H1 (cell line): ENCODE results near the gene SASS6. TPM values are rescaled to one million over a fixed set of nuclear protein-coding genes. Genes with fewer than 3 reads are reported as not detected.

Source experiments
- CTCF ChIA-PET: fragments of 300-600 bp; sonication (Branson Sonifier 250); formaldehyde crosslinking; loops from one replicate; lab custom pipeline; 2021; ENCODE audit not compliant: partially characterized antibody; lab: Charles Lee
- POLR2A ChIA-PET: fragments of 300-600 bp; sonication (Branson Sonifier 250); formaldehyde crosslinking; loops from one replicate; lab custom pipeline; 2021; ENCODE audit warnings: inconsistent platforms; ENCODE audit not compliant: partially characterized antibody; lab: Charles Lee
- DNase-seq, 2 experiments: peaks; one replicate each; pipeline versions ENCODE4 v3.0.0 to v3.0.0-alpha.2; 2010 to 2022; ENCODE audit warnings: low spot score in 2 of 2, low read depth in 1 of 2, mixed read lengths in 1 of 2
- FAIRE-seq: peaks from 2 replicates; lab custom pipeline; 2011; peaks lifted over from hg19 to GRCh38; lab: Jason Lieb, UNC
- H2AFZ ChIP-seq: 2 replicates; pipeline ENCODE4 v1.8.1; 2012; ENCODE audit warnings: low read length, inconsistent platforms
- H2AK5ac ChIP-seq: 2 replicates; pipeline ENCODE4 v1.6.1; 2013; ENCODE audit warnings: low read depth, low read length
- H2BK120ac ChIP-seq: replicated peaks from 2 replicates; pipeline ENCODE3; 2013; ENCODE audit warnings: low read depth, low read length, inconsistent platforms
- H2BK12ac ChIP-seq: 2 replicates; pipeline ENCODE4 v1.6.1; 2013; ENCODE audit warnings: low read depth, low read length
- H2BK15ac ChIP-seq: 2 replicates; pipeline ENCODE4 v1.6.1; 2013; ENCODE audit warnings: low read length
- H2BK20ac ChIP-seq: 2 replicates; pipeline ENCODE4 v1.6.1; 2013; ENCODE audit warnings: low read length
- H2BK5ac ChIP-seq: 2 replicates; pipeline ENCODE4 v1.6.1; 2013; ENCODE audit warnings: low read depth, low read length
- H3K14ac ChIP-seq: 2 replicates; pipeline ENCODE4 v1.6.1; 2013; ENCODE audit warnings: inconsistent platforms; ENCODE audit not compliant: insufficient read length
- H3K18ac ChIP-seq: 2 replicates; pipeline ENCODE4 v1.6.1; 2013; ENCODE audit warnings: low read length; ENCODE audit errors: extremely low read depth
- H3K23ac ChIP-seq: 2 replicates; pipeline ENCODE4 v1.6.1; 2013; ENCODE audit warnings: inconsistent platforms; ENCODE audit not compliant: insufficient read length
- H3K23me2 ChIP-seq: 2 replicates; pipeline ENCODE4 v1.6.1; 2013; ENCODE audit warnings: low read depth, low read length
- H3K27ac ChIP-seq: 2 replicates; pipeline ENCODE4 v1.6.1; 2011; ENCODE audit warnings: low read depth, low read length, inconsistent platforms
- H3K27me3 ChIP-seq, 4 experiments: replicated peaks in 1 of 4; 1 replicate in 1 of 4; 2 replicates in 3 of 4; pipeline versions ENCODE4 v1.6.1 to v1.8.1; 2011 to 2013; ENCODE audit warnings: low read length in 3 of 4, mild to moderate bottlenecking in 3 of 4, inconsistent platforms in 2 of 4, mixed read lengths in 2 of 4, moderate library complexity in 1 of 4; ENCODE audit not compliant: control insufficient read depth in 3 of 4, insufficient read depth in 3 of 4; ENCODE audit errors: extremely low read depth in 1 of 4
- H3K36me3 ChIP-seq, 4 experiments: 2 replicates each; pipeline versions ENCODE4 v1.6.1 to v1.8.1; 2011 to 2013; ENCODE audit warnings: mild to moderate bottlenecking in 4 of 4, low read length in 3 of 4, moderate library complexity in 2 of 4, control low read depth in 1 of 4, inconsistent platforms in 1 of 4; ENCODE audit not compliant: insufficient read depth in 4 of 4, control insufficient read depth in 2 of 4
- H3K4ac ChIP-seq: replicated peaks from 2 replicates; pipeline ENCODE3; 2013; ENCODE audit warnings: low read length, low read depth, mixed read lengths, inconsistent platforms; ENCODE audit not compliant: insufficient read length
- H3K4me1 ChIP-seq, 4 experiments: replicated peaks in 1 of 4; 1 replicate in 1 of 4; 2 replicates in 3 of 4; pipeline versions ENCODE4 v1.6.1 to v1.8.1; 2011 to 2013; ENCODE audit warnings: low read length in 3 of 4, inconsistent platforms in 2 of 4, mixed read lengths in 1 of 4; ENCODE audit not compliant: insufficient read depth in 4 of 4, control insufficient read depth in 3 of 4
- H3K4me2 ChIP-seq, 2 experiments: 2 replicates each; pipeline versions ENCODE4 v1.6.1 to v1.8.1; 2011 to 2013; ENCODE audit warnings: low read depth in 2 of 2, low read length in 2 of 2, control low read depth in 1 of 2, inconsistent platforms in 1 of 2, mild to moderate bottlenecking in 1 of 2; ENCODE audit not compliant: insufficient read depth in 1 of 2
- H3K4me3 ChIP-seq, 4 experiments: fragments of 200-600, 300-600 bp in 1 of 4; sonication (generic), shearing (Covaris generic), sonication (Bioruptor Twin) in 1 of 4; 2 replicates each; pipeline versions ENCODE4 v1.5.1 to v1.8.1; 2011 to 2016; ENCODE audit warnings: low read length in 4 of 4, low read depth in 3 of 4, control low read depth in 2 of 4, inconsistent platforms in 2 of 4, mild to moderate bottlenecking in 2 of 4, mixed read lengths in 1 of 4, moderate library complexity in 1 of 4; ENCODE audit not compliant: insufficient read depth in 2 of 4; ENCODE audit errors: extremely low read depth in 1 of 4
- H3K56ac ChIP-seq: replicated peaks from 2 replicates; pipeline ENCODE3; 2013; ENCODE audit warnings: low read depth, mild to moderate bottlenecking, mixed read lengths, low read length, inconsistent platforms; ENCODE audit not compliant: insufficient read length
- H3K79me1 ChIP-seq: 2 replicates; pipeline ENCODE4 v1.6.1; 2013; ENCODE audit warnings: low read depth, low read length, control low read depth
- H3K79me2 ChIP-seq, 2 experiments: 2 replicates each; pipeline versions ENCODE4 v1.6.1 to v1.8.1; 2012 to 2013; ENCODE audit warnings: low read length in 2 of 2, mild to moderate bottlenecking in 2 of 2, inconsistent platforms in 1 of 2; ENCODE audit not compliant: insufficient read depth in 2 of 2, control insufficient read depth in 1 of 2
- H3K9ac ChIP-seq, 4 experiments: replicated peaks in 1 of 4; 1 replicate in 1 of 4; 2 replicates in 3 of 4; pipeline versions ENCODE4 v1.6.1 to v1.8.1; 2011 to 2013; ENCODE audit warnings: low read depth in 3 of 4, low read length in 3 of 4, control low read depth in 2 of 4, mild to moderate bottlenecking in 2 of 4, moderate library complexity in 2 of 4, inconsistent platforms in 1 of 4; ENCODE audit errors: extremely low read depth in 1 of 4
- H3K9me3 ChIP-seq, 2 experiments: 2 replicates each; pipeline versions ENCODE4 v1.6.1 to v1.8.1; 2012 to 2013; ENCODE audit warnings: mild to moderate bottlenecking in 2 of 2, moderate library complexity in 2 of 2, control low read depth in 1 of 2, inconsistent platforms in 1 of 2, low read depth in 1 of 2, low read length in 1 of 2, mixed read lengths in 1 of 2; ENCODE audit not compliant: insufficient read depth in 2 of 2
- H4K20me1 ChIP-seq, 2 experiments: replicated peaks in 1 of 2; 2 replicates each; pipeline versions ENCODE3 to v1.8.1; 2011 to 2013; ENCODE audit warnings: inconsistent platforms in 2 of 2, low read length in 2 of 2, mild to moderate bottlenecking in 1 of 2; ENCODE audit not compliant: insufficient read depth in 2 of 2, control insufficient read depth in 1 of 2
- H4K5ac ChIP-seq: 2 replicates; pipeline ENCODE4 v1.6.1; 2013; ENCODE audit warnings: low read length, low read depth, mixed read lengths, inconsistent platforms; ENCODE audit not compliant: insufficient read length
- H4K8ac ChIP-seq: 2 replicates; pipeline ENCODE4 v1.8.0; 2013; ENCODE audit warnings: mild to moderate bottlenecking, moderate library complexity, low read length, inconsistent platforms; ENCODE audit not compliant: insufficient read depth; ENCODE audit errors: extremely low read depth
- H4K91ac ChIP-seq: replicated peaks from 2 replicates; pipeline ENCODE3; 2013; ENCODE audit warnings: low read length, mixed read lengths, inconsistent platforms; ENCODE audit not compliant: insufficient read length
- EGR1 ChIP-seq: IDR thresholded peaks from 2 replicates; pipeline ENCODE4 v1.6.1; 2011; ENCODE audit warnings: low read depth, low read length, borderline replicate concordance
- MAFK ChIP-seq: IDR thresholded peaks from 2 replicates; pipeline ENCODE4 v1.6.1; 2012; ENCODE audit warnings: low read depth, mild to moderate bottlenecking, improper control_type of control experiment, low read length
- SIN3A ChIP-seq, 2 experiments: IDR thresholded peaks in 1 of 2; conservative IDR thresholded peaks in 1 of 2; 2 replicates each; pipeline ENCODE4 v1.6.1; 2011 to 2012; ENCODE audit warnings: low read length in 2 of 2, improper control_type of control experiment in 1 of 2, low read depth in 1 of 2, mild to moderate bottlenecking in 1 of 2
- YY1 ChIP-seq: IDR thresholded peaks from 2 replicates; pipeline ENCODE4 v1.6.1; 2011; ENCODE audit warnings: low read depth, mild to moderate bottlenecking, low read length
- WGBS, 2 experiments: shearing (Covaris generic) in 1 of 2; methylation state at CpG; one replicate each; pipeline versions ENCODE4 v1.1.6 to v1.1.7; 2013 to 2015; ENCODE audit warnings: low lambda C conversion rate in 2 of 2, mixed read lengths in 2 of 2, inconsistent platforms in 1 of 2, low coverage in 1 of 2, missing lambda C conversion rate in 1 of 2; ENCODE audit not compliant: insufficient replicate concordance in 2 of 2, insufficient coverage in 1 of 2, insufficient read length in 1 of 2; ENCODE audit errors: extremely low coverage in 1 of 2, missing lambda C conversion rate in 1 of 2; 5-methylcytosine and 5-hydroxymethylcytosine counted together
- polyA plus RNA-seq, 7 experiments: library from polyadenylated mRNA; depleted of rRNA in 3 of 7; stranded (reverse) in 5 of 7; unstranded in 2 of 7; fragments of >200 nt in 5 of 7; fragments of 200-250 nt in 2 of 7; gene quantifications; 1 replicate in 5 of 7; 2 replicates in 1 of 7; 4 replicates in 1 of 7; pipeline versions ENCODE4 v1.2.1 to v1.2.3, GENCODE V29; 2011 to 2013; ENCODE audit warnings: missing spikeins in 2 of 7, mixed read lengths in 2 of 7
- total RNA-seq: library from RNA; stranded (reverse); fragmentation: NEBNext Ultra II Directional; extraction: Animal tissue kit (Norgen Biotek cat#: 25700); gene quantifications from 2 replicates; pipeline ENCODE4 v1.2.1, GENCODE V29; 2021

SASS6 gene
- total and polyA plus RNA-seq, 2 of the 8 experiments (the other 6 are each of a cell fraction or from before 2014, with no cell fraction given) = 1.2 to 13.8 TPM

- no peaks in the 10 kb centered on the region for H3K79me1 ChIP-seq
- H3K9ac ChIP-seq = no peak overlapping the region
- ChIA-PET POLR2A (no interaction called here), CTCF (no interaction called here)
- no peak overlapping the region for H3K4ac ChIP-seq
- H2BK120ac ChIP-seq = no peak overlapping the region
- no peak overlapping the region for H3K23ac ChIP-seq
- no peak overlapping the region for H2BK5ac ChIP-seq
- H3K27me3 ChIP-seq = no peaks in the 10 kb centered on the region
- peaks cover 0 to 39% (median 6%) of the 10 kb centered on the region in 4 experiments; a peak in 2 of 8 replicates for H3K36me3 ChIP-seq
- H3K9me3 ChIP-seq = no peaks in the 10 kb centered on the region
- no peak overlapping the region for H3K18ac ChIP-seq
- WGBS, 2 experiments = 89% methylated on average over 1 of the region's 1 CpG; no CpG with 5 or more reads in 1 of the 2 experiments
- DNase-seq = no peak
- H4K8ac ChIP-seq = no peak overlapping the region
- H4K20me1 ChIP-seq = no peaks in the 10 kb centered on the region
- no peak overlapping the region for H3K4me2 ChIP-seq
- no peak overlapping the region for H4K5ac ChIP-seq
- H3K14ac ChIP-seq = no peak overlapping the region
- H3K27ac ChIP-seq = no peak overlapping the region
- H2BK15ac ChIP-seq = no peak overlapping the region
- no peak for FAIRE-seq
- H2BK20ac ChIP-seq = no peak overlapping the region
- H2AFZ ChIP-seq = no peak overlapping the region
- TF ChIP-seq MAFK = no peak
- TF ChIP-seq YY1 = no peak
- TF ChIP-seq SIN3A (conservative IDR thresholded peaks at IDR 0.05 in 1 of 2, IDR thresholded peaks at IDR 0.05 in 1 of 2; ENCODE audit: low read depth in 1 of 2, low read length in 2 of 2) = no peak
- TF ChIP-seq EGR1 = no peak
- H2BK12ac ChIP-seq = no peak overlapping the region
- no peaks in the 10 kb centered on the region for H3K79me2 ChIP-seq
- H3K4me1 ChIP-seq = peaks cover 0 to 4% (median 0%) of the 10 kb centered on the region in 4 experiments; a peak in 1 of 7 replicates
- no peak overlapping the region for H4K91ac ChIP-seq
- no peak overlapping the region for H3K4me3 ChIP-seq
- H3K23me2 ChIP-seq = no peaks in the 10 kb centered on the region
- H2AK5ac ChIP-seq = no peak overlapping the region
- H3K56ac ChIP-seq = no peak overlapping the region
These were observed 43.6 kb downstream of the SASS6 start for GRCh38 chr1:100089082-100089481.
